Measurements from ENCODE around the gene ARHGAP42. TPM values are rescaled to one million over a fixed set of nuclear protein-coding genes. Genes with fewer than 3 reads are reported as not detected.

The ARHGAP42 gene
- polyA plus RNA-seq, 1 donor (not counting 4 experiments of a cell fraction or from before 2014, with no cell fraction given) = 5.5 TPM

DNA sequence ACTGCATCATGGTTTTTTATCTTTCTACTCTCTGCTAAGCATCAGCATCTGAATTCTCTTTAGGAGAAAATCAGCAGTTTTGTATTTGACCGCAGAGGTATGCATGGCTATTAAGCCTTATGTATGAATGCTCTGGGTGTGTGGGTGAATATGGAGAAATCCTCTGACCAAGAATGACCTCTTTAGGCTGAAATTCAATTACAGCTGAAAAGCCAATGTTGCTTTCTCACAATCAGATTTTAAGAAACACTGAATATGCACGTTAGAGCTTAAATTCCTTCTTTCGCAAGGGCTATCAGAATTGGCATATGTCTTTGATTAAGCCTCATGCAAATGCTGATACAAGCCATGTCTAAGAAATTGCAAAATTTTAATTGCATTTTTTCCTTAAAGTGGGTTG, 43.2 kb downstream of the ARHGAP42 start:
- Histone ChIP-seq H3K79me2 (ENCODE audit: control insufficient read depth, insufficient read depth, low read length) (no peaks in the 10 kb centered on the region), H3K27ac (ENCODE audit: control insufficient read depth, insufficient read depth, low read length) (no peak overlapping the region), H2AFZ (ENCODE audit: control insufficient read depth, low read length) (no peak overlapping the region), H3K4me3 (ENCODE audit: control insufficient read depth in 2 of 3, extremely low read depth in 1 of 3, insufficient read depth in 2 of 3, low read depth in 1 of 3, low read length in 3 of 3) (no peak overlapping the region), H3K4me1 (ENCODE audit: control insufficient read depth, extremely low read depth, insufficient read depth, low read length) (no peaks in the 10 kb centered on the region), H3K27me3 (ENCODE audit: control insufficient read depth, extremely low read depth, insufficient read depth, low read length) (no peaks in the 10 kb centered on the region), H3K9ac (ENCODE audit: control insufficient read depth, extremely low read depth, insufficient read depth, low read length) (no peak overlapping the region), H3K36me3 (ENCODE audit: control insufficient read depth in 2 of 2, extremely low read depth in 1 of 2, insufficient read depth in 2 of 2, low read length in 2 of 2) (no peaks in the 10 kb centered on the region), H3K9me3 (ENCODE audit: control insufficient read depth, low read depth, low read length) (no peaks in the 10 kb centered on the region), H3K9me1 (ENCODE audit: control insufficient read depth, extremely low read depth, insufficient read depth, low read length) (no peaks in the 10 kb centered on the region), H3K4me2 (ENCODE audit: control insufficient read depth, extremely low read depth, insufficient read depth, low read depth, low read length) (no peak overlapping the region), H4K20me1 (ENCODE audit: control insufficient read depth, extremely low read depth, insufficient read depth, low read length) (no peaks in the 10 kb centered on the region)
- TF ChIP-seq, protein P1, sequence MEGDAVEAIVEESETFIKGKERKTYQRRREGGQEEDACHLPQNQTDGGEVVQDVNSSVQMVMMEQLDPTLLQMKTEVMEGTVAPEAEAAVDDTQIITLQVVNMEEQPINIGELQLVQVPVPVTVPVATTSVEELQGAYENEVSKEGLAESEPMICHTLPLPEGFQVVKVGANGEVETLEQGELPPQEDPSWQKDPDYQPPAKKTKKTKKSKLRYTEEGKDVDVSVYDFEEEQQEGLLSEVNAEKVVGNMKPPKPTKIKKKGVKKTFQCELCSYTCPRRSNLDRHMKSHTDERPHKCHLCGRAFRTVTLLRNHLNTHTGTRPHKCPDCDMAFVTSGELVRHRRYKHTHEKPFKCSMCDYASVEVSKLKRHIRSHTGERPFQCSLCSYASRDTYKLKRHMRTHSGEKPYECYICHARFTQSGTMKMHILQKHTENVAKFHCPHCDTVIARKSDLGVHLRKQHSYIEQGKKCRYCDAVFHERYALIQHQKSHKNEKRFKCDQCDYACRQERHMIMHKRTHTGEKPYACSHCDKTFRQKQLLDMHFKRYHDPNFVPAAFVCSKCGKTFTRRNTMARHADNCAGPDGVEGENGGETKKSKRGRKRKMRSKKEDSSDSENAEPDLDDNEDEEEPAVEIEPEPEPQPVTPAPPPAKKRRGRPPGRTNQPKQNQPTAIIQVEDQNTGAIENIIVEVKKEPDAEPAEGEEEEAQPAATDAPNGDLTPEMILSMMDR (optimal IDR thresholded peaks at IDR 0.05 in 1 of 3, IDR thresholded peaks at IDR 0.05 in 1 of 3, conservative IDR thresholded peaks at IDR 0.05 in 1 of 3; ENCODE audit: extremely low read depth in 1 of 3, insufficient read depth in 2 of 3, low read length in 3 of 3) = no peak
- no peak for TF ChIP-seq EZH2 (IDR thresholded peaks at IDR 0.05; ENCODE audit: low read length)
- no peak for DNase-seq (ENCODE audit: low read depth, low spot score)
- no peak for FAIRE-seq
- dilution Hi-C loops (cut with MboI; ENCODE audit: extremely low pct_ligation_motif_present, low sequenced_read_pairs) = no loop called here

DNA sequence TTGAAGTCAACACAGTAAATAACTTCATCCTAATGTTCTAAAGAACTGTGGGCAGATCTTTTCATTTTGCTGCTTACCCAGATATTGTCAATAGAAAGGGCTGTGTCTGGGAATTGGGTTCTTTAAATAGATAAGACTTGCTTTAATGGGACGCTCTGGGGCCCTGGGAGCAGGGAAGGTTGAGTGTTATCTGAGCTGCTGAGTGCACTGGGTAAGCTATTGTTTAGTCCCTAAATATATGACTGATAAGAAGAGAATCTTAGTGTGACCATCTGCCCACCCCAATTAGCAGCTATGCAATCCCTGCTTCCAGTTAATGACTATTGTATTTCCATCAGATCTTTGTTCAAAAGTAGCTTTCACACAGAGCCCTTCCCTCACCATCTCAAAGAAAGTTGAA, 44.4 kb downstream of the ARHGAP42 start:
- H3K9me3 ChIP-seq (ENCODE audit: control insufficient read depth, low read depth, low read length) = no peaks in the 10 kb centered on the region
- DNase-seq (ENCODE audit: low read depth, low spot score) (no peak), FAIRE-seq (no peak)
- no peak overlapping the region for H2AFZ ChIP-seq (ENCODE audit: control insufficient read depth, low read length)
- H3K27me3 ChIP-seq (ENCODE audit: control insufficient read depth, extremely low read depth, insufficient read depth, low read length) = no peaks in the 10 kb centered on the region
- H3K9ac ChIP-seq (ENCODE audit: control insufficient read depth, extremely low read depth, insufficient read depth, low read length) = no peak overlapping the region
- TF ChIP-seq, protein P1 (optimal IDR thresholded peaks at IDR 0.05 in 1 of 3, IDR thresholded peaks at IDR 0.05 in 1 of 3, conservative IDR thresholded peaks at IDR 0.05 in 1 of 3; ENCODE audit: extremely low read depth in 1 of 3, insufficient read depth in 2 of 3, low read length in 3 of 3) = no peak
- TF ChIP-seq EZH2 (IDR thresholded peaks at IDR 0.05; ENCODE audit: low read length) = no peak
- H3K79me2 ChIP-seq (ENCODE audit: control insufficient read depth, insufficient read depth, low read length) = no peaks in the 10 kb centered on the region
- no peak overlapping the region for H3K4me2 ChIP-seq (ENCODE audit: control insufficient read depth, extremely low read depth, insufficient read depth, low read depth, low read length)
- no peaks in the 10 kb centered on the region for H3K4me1 ChIP-seq (ENCODE audit: control insufficient read depth, extremely low read depth, insufficient read depth, low read length)
- H3K4me3 ChIP-seq (ENCODE audit: control insufficient read depth in 2 of 3, extremely low read depth in 1 of 3, insufficient read depth in 2 of 3, low read depth in 1 of 3, low read length in 3 of 3) = no peak overlapping the region
- H4K20me1 ChIP-seq (ENCODE audit: control insufficient read depth, extremely low read depth, insufficient read depth, low read length) = no peaks in the 10 kb centered on the region
- dilution Hi-C loops (cut with MboI; ENCODE audit: extremely low pct_ligation_motif_present, low sequenced_read_pairs) = no loop called here
- no peaks in the 10 kb centered on the region for H3K9me1 ChIP-seq (ENCODE audit: control insufficient read depth, extremely low read depth, insufficient read depth, low read length)
- no peaks in the 10 kb centered on the region for H3K36me3 ChIP-seq (ENCODE audit: control insufficient read depth in 2 of 2, extremely low read depth in 1 of 2, insufficient read depth in 2 of 2, low read length in 2 of 2)
- H3K27ac ChIP-seq (ENCODE audit: control insufficient read depth, insufficient read depth, low read length) = no peak overlapping the region
